IPS DF 4.7 (cell line): ENCODE results near the gene SLC10A2.
"Not testable (repeated sequence)": the region's sequence is repeated elsewhere in the genome, so short reads cannot be mapped to it uniquely, and the experiment has no call there.

Experiments
- DNase-seq: peaks from one replicate; pipeline ENCODE4 v3.0.0-alpha.2; 2013; ENCODE audit warnings: low spot score; ENCODE audit errors: extremely low read depth

SLC10A2 gene, protein sequence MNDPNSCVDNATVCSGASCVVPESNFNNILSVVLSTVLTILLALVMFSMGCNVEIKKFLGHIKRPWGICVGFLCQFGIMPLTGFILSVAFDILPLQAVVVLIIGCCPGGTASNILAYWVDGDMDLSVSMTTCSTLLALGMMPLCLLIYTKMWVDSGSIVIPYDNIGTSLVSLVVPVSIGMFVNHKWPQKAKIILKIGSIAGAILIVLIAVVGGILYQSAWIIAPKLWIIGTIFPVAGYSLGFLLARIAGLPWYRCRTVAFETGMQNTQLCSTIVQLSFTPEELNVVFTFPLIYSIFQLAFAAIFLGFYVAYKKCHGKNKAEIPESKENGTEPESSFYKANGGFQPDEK

DNA sequence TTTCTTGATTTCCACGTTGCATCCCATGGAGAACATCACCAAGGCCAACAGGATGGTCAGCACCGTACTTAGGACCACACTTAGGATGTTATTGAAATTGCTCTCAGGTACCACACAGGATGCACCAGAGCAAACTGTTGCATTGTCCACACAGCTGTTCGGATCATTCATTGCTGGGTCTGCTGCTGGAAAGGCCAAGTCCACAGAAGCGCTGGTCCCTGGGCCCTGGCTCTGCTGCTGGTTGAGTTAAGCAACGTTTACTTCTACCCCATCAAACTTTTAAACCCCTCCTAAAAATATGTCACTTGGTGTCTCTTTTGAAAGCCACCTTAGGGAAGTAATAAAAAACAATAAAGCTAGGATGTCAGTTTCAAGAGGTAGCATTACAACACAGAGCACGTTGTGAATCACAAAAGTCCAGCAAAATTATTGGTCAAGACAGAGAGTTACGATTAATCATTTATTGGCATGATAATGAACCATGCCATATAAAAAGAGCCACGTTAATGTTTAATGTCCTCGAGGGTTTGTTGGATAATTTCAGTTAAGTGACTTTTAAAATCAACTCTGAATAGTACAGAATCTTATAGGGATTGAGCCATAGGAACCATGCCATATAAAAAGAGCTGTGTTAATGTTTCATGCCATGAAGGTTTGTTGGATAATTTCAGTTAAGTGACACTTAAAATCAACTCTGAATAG, at the start of gene SLC10A2:
TSS of gene SLC10A2 (minus strand) at position 339 of the 702 bp plus-strand sequence. CDS start at position 171, 168 bp downstream.
- no peak for DNase-seq

DNA sequence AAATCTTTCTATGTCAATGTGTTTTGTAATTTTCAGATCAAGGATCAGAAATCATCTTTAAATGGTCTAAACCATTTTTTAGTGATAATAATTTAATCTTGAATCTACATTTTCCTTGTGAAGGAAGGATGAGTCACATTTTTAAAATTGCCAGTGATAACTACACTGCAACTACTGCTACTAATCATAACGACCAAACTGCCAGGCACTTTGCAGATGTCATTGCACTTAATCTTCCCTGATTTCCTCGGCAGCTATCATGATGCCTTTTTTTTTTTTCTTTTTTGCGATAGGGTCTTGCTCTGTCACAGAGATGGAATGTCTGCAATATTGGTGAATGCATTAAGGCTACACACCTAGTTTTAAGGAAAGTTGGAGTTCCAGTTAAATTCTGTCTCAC, 41.4 kb upstream of the SLC10A2 start:
- DNase-seq = no peak

DNA sequence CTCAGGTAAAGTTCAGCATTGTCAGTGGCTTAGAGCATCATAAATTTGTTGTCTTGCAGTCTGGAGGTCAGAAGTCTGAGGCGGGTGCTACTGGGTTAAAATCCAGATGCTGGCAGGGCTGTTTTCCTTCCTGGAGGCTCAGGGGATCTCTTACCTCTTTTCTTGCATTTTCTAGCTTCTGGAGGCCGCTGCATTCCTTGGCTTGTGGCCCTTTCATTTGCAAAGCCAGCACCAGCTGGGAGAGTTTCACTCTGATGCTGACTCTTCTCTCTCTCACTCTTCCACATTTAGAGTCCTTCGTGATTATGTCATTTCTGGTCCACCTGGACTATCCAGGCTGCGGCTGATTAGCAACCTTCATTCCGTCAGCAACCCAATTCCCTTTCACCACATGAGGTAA, 38.1 kb upstream of the SLC10A2 start:
- DNase-seq = peak; percentile 33

DNA sequence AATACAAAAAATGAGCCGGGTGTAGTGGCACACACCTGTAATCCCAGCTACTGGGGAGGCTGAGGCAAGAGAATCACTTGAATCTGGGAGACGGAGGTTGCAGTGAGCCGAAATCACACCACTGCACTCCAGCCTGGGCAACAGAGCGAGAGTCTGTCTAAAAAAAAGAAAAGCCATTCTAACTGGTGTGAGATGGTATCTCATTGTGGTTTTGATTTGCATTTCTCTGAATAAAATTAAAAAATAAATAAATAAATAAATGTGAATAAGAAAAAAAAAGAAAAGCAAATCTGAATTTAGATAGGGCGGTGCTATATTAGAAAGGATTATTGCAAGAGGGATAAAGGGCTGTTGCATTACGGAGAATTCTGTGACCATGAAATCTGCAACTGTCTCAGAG, 37.2 kb upstream of the SLC10A2 start:
- DNase-seq = not testable (repeated sequence)

DNA sequence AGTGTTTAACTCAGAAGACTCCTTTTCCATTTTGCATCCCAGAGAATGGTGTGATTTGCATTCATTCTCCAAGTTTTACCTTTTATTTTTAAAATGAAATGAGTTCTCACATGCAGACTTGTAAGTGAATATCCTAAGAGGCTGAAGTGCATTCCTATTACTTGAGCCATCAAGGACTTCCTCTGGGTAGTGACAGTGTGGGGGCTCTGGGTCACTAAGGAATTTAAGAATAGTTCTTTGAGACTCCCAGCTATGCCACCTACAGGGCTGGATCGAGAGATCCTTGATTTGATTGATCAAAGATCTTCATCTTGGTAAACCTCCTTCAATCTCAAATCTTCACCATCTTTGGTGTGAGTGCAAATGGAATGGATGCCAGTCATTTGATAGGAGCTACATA, 36.3 kb upstream of the SLC10A2 start:
- DNase-seq = peak; percentile 11

DNA sequence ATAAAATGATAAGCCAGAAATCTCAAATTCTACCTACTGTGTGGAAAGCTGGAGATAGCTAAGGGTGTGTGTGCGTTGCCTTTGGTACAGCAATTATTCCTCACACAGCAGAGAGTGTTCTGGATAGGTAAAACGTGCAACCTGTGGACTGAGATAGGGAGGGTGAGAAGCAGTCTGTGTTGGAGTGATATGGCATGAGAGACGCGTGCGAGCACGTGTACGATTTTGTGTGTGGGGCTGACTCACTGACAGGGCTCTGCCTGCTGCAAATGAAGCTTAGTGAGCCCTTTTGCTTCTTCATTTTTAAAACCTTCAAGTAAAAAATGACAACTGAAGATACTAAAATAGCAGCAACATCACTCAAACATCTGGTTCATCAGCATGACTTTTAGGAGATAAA, 35.7 kb upstream of the SLC10A2 start:
- no peak for DNase-seq

DNA sequence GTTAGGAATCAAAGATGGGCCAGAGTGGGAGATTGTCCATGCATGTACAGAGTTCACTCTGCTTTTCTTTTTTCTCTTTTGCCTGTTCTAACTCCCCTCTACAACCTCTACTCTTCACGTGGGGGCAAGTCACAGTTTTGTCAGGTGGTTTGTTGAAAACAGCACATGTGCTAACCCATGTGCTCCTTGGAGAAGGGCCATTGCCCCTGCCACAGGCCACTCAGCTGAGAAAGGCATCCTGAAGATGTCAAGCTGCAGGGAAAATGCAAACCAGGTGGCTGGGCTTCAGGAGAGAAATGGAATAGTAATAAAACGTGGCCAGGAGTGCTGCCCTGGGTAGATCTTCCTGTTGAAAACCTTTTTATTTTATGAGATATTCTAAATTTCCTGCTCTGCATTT, 35.3 kb upstream of the SLC10A2 start:
- no peak for DNase-seq

DNA sequence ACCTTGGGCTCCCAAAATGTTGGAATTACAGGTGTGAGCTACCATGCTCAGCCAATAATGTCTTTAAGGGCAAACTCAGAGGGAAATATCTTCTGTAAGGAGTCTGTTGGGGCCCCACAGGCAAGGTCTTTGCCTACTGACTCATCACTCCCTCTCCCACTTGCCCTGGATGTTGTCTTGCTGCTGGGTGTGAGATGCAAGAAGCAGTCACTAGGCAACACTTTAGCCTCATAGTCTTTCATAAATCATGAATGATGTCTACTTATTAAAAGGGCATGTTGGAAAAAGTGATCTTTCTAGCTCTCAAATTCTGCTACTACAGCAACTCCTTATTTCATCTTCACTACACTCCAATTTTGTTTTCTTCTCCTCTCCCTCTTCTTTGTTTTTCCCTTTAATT, 34.6 kb upstream of the SLC10A2 start:
- no peak for DNase-seq

DNA sequence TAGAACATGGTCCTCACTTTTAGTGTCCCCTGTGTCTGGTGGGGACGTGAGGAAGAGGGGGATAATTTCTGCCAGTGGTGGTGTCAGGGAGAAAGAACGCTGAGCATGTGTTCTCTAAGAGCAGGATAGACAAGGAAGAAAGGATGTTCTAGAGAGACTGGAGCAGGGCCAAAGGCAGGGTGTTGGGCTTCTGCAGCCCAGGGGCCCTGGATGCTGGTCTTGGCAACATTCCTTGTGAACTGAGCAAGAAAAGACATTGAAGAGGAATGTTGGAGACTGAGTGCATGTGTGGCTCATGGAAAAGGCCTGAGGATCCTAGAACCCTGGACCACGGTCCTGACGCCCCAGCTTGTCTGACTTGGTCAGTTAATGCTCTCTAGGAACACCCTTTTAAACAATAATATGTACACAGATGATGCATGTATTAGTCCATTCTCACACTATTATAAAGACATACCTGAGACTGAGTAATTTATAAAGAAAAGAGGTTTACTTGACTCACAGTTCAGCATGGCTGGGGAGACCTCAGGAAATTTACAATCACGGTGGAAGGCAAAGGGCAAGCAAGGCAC, 33.6 kb upstream of the SLC10A2 start:
- no peak for DNase-seq

DNA sequence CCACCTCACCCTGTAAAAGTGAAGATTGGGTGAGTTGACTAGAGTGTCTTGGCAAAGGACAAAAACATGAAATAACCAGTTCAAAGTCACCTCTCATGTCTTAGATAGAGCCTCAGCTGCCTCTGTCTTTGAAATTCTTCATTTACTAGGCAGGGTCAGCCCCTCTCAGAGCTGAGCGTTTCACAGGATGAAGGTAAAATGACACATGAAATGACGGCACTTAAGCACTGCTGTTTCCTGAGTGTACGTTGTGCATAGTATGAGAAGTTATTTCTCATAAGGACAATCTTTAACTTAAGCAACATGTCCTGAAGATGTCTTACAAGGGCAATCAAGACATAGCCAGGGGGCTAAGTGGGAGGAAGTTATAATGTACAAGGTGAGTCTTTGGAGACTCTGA, 32.3 kb upstream of the SLC10A2 start:
- no peak for DNase-seq

DNA sequence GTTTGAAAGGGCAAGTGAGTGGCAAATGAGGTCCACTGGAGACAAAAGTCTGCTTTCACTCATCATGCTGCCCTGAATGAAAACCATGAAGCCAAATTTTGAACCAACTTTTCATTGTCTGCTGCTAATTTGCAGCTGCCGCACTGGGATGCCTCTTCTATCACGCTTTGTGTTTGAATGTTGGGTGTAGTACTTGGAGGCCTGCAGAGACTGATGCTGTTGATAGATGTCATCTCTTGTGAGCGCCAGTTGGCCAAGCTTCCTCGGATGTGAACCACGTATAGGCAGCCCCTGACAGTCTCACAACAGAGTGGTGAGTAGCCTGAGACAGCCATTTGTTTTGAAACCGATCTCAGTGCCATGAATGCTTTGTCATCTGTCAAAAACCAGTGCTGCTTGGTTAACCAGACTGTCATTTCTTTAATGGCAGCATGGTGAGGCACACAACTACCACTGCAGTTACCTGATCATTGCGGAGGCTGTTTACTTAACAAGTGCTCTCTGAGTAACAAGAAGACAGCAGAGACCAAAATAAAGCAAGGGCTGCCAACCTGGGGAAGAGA, 31.2 kb upstream of the SLC10A2 start:
- no peak for DNase-seq

DNA sequence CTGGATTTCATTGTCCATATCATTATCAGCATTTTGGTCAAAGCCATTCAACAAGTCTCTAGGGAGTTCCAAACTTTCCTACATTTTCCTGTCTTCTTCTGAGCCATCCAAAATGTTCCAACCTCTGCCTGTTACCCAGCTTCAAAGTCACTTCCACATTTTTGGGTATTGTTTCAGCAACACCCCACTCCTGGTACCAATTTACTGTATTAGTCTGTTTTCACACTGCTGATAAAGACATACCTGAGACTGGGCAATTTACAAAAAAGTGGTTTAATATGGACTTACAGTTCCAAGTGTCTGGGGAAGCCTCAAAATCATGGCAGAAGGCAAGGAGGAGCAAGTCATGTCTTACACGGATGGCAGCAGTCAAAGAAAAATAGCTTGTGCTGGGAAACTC, 27.4 kb upstream of the SLC10A2 start:
- not testable (repeated sequence) for DNase-seq

DNA sequence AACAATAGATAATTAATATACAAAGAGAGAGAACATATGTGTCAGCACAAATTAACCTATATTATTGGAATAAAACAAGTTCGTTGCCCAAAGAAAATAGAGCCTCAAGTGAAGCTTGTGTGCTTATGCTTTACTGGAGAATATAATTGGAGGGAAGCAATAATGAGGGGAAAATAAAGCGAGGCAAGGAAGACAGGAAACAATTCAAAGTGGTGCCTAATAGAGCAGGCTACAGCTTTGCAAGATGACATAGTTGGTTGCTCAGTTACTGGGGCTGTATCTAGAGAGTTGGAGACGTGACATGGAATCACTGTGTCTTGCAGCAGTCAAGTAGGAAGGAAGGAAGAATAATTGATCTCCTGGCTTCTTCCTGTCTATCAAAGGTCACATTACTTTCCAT, 21.1 kb upstream of the SLC10A2 start:
- no peak for DNase-seq

DNA sequence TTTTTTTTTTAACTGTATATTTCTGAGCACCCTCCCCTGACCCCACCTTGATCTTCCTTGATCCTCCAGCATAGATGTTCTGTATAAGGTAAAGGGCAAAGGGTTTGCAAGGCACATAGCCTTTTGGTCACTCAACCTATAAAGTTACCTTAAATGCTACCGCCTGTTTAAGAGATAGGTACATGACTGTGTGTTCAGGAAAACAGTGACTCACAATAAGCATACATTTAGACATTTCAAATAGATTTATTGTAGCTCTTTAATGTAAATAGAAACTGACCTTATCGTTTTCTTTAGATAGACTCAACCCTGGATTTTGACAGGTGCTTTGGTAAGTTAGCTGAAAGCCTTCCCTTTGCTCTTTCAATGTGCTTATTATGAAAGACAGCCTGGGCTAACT, 15.2 kb upstream of the SLC10A2 start:
- no peak for DNase-seq

DNA sequence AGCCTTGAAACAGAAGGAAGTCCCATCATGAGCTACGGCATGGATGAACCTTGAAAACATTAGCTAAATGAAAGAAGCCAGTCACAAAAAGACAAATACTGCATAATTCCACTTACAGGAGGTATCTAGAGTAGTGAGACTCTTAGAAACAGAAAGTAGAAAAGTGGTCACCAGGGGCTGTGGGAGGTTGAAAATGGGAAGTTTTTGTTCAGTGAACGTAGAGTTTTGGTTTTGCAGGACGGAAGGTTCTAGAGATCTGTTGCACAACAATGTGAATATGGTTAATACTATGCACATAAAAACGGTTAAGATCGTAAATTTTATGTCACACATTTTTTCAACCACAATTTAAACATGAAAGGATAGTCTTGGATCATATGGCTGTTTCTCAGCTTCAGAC, 11.9 kb upstream of the SLC10A2 start:
- DNase-seq = no peak

DNA sequence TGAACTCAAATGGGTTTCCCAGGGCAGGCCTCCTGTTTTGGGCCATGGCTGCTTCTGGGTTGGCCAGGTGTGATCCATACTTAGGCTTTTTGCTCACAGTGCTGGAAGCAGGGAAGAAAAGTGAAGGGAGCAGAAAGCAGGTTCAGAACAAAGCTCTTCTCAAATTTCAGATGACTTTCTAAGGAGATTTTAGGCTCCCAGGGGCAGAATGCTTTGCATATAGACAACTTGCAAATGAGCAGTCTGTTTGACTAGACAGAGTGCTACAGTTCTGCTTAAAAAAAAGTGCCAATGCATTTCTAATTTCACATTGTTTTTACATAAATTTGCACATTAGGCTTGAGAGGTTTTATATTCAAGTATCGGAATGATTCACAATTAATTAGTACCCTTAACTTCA, 2.6 kb upstream of the SLC10A2 start:
- no peak for DNase-seq

DNA sequence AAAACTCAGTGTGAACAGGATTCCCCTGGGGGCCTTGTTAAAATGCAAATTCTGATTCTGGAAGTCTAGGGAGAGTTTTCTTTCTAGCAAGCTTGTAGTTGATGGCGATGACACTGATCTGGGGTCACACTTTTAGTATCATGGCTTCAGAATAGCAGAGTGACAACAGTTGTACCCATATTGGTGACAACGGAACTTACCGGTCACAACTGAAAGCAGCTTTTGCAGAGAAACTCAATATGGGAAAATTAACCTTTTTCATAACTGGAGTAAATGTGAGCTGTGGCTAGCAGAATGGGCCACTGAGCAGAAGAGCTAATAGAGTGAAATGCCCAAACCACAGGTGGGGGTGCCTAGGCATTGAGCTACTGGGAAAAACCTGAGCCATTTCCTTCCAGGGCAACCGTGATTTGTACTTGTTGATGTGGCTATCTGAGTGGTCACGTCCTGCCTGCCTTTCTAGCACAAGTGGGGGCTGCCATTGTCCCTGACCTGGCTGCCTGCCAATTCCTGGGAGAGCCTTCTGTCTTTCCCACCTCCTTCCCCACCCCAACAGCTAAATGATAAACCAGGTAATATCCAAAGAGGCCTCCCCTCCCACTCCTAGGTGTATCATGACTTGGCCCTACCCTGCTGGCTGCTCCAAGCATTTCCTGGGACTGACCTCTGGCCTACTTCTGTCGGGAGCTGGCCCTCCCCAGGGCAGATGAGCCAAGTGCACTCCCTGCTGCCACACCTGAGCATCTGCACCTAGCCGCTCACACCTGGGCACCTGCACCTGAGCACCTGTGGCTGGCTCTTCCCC, 1.7 kb upstream of the SLC10A2 start:
- no peak for DNase-seq

DNA sequence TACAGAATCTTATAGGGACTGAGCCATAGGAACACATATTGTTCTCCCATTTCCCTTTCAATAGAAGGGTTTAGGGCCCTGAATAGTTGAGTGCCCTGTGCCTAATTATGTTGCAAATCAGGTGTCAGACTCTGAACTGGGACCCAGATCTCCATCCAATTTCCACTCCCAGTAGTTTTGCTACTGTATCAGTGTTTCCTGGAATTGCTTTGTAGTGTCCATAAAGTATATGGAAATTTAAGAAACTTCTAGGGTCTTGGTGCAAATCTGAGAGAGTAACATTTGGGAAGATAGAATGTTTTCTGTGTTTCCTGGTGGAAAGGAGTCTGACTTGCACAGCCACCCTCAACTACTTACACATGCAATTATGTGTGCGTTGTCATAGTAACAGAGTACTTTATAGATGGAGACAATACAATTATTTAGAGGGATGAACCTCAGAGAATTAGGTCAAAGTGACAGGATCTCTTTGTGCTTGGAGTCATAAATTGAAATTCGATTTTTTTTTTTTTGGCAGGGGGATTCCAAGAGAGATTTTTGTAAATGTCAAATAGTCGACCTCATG, 646 bp upstream of the SLC10A2 start:
- no peak for DNase-seq

DNA sequence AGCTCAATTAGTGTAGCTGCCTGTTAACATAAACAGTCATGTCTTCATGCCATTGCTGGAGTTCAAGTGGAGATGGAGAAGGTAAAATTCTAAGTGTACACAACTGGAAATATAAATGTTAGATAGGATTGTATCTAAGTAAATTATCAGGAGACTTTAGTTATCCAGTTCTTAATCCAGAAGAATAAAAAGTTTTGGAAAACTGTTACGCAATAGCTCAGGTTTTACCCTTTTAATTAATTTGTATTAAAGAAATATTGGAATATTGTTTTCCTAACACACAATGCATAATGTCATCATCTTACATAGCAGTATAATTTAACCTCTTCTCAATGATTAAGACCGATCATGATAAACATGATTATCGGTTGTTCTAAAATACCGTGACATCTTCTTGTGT, 2.8 kb downstream of the SLC10A2 start:
- DNase-seq = no peak

DNA sequence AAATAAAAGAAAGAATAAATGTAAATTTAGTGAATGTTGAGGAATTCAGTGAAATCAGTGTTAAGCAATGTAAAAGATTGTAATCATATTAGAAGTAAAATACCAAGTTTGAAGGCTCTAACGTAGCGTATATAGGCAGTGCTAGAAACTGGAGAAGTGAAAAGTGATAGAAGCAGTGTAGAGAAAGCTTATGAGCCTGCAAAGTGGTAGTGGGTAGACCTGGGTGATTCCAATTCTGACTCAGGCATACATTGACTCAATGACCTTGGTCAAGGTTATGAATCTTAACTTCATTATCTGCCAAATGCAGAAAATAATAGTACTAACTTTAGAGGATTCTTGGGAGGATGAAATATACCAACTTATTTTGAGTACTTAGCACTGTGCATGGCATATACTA, 4.1 kb downstream of the SLC10A2 start:
- no peak for DNase-seq

DNA sequence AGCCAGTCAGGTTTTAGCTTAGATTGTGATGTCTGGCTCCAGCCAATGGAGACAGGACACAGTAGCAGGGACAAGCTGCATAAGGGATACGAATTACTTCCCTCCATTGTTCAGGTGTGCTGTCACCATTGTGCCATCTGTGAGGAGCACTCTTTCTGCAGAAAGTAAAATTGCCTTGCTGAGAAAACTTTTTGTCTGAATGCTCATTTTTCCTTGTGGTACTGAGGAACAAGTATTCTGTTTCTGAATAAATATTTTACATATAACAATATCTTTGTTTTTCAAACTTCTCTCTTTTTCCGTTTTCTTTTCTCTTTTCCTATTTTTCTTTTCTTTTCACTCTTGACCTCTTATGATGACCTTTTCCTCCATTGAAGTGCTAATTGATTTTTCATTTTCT, 10.2 kb downstream of the SLC10A2 start:
- DNase-seq = no peak
